ENCODE measurements around the gene FOS.

The FOS gene

GRCh38 chr14:75252254-75252837, 26.3 kb upstream of the FOS start:
- Histone ChIP-seq H3K4me1 (ENCODE audit: insufficient read depth, low read length) (peaks cover 8% of the 10 kb centered on the region; the same call in 1 of the 2 replicates), H3K27ac (ENCODE audit: low read depth, low read length) (no peak overlapping the region), H3K27me3 (ENCODE audit: insufficient read depth, low read length) (no peaks in the 10 kb centered on the region), H3K9me3 (ENCODE audit: insufficient read depth, low read depth, low read length) (no peaks in the 10 kb centered on the region), H3K4me3 (ENCODE audit: low read length) (no peak overlapping the region), H3K9ac (ENCODE audit: low read depth, low read length) (no peak overlapping the region), H3K36me3 (ENCODE audit: insufficient read depth, low read length) (no peaks in the 10 kb centered on the region)
- 94% methylated on average over 10 of the region's 10 CpGs for WGBS

- WGBS, result 85% methylated on average over 6 of the region's 6 CpGs
Measured at GRCh38 chr14:75254381-75254822, 24.2 kb upstream of the FOS start.

DNA sequence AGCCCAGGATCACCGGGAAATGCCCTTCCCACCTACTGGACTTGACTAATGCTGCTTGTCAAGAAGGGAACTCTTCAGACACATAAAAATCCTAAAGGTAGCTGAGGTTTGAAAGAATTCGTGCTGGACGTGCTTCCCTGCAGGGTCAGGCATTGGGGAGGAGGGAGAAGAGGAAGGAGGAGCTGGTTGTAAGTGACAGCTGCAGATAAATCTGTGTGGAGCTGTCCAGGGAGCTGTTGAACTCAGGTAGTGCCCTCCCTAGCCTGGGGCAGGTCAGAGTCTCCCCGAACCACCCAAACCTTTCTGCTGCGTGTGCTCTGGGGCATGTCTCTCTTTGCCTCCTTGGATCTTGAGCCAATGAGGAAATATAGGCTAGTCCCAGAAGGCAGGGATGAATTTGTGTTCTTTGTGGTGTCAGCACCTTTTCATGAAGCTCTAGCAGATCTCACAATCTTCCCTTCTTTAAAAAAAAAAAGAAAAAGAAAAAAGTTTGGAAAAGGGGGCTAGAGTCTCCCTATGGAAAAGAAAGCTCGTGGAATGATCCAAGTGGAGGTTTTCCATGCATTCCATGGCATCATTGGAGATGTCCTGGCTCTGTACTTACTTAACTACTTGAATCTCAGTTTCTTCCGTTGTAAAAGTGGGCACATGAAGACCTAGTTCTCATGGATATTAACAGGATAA, 23.6 kb upstream of the FOS start:
- H3K9ac ChIP-seq (ENCODE audit: low read depth, low read length), result no peak overlapping the region
- no peak overlapping the region for H3K27ac ChIP-seq (ENCODE audit: low read depth, low read length)
- H3K27me3 ChIP-seq (ENCODE audit: insufficient read depth, low read length), result no peaks in the 10 kb centered on the region
- H3K4me1 ChIP-seq (ENCODE audit: insufficient read depth, low read length), result peaks cover 8% of the 10 kb centered on the region; the same call in 1 of the 2 replicates
- H3K9me3 ChIP-seq (ENCODE audit: insufficient read depth, low read depth, low read length), result no peaks in the 10 kb centered on the region
- no peak overlapping the region for H3K4me3 ChIP-seq (ENCODE audit: low read length)
- 59% methylated on average over 7 of the region's 7 CpGs for WGBS
- H3K36me3 ChIP-seq (ENCODE audit: insufficient read depth, low read length), result no peaks in the 10 kb centered on the region

More at GRCh38 chr14:75254381-75254822, 24.2 kb upstream of the FOS start:
- Histone ChIP-seq H3K9ac (ENCODE audit: low read depth, low read length) (no peak overlapping the region), H3K9me3 (ENCODE audit: insufficient read depth, low read depth, low read length) (no peaks in the 10 kb centered on the region), H3K36me3 (ENCODE audit: insufficient read depth, low read length) (no peaks in the 10 kb centered on the region), H3K27ac (ENCODE audit: low read depth, low read length) (no peak overlapping the region), H3K4me1 (ENCODE audit: insufficient read depth, low read length) (peaks cover 9% of the 10 kb centered on the region), H3K27me3 (ENCODE audit: insufficient read depth, low read length) (no peaks in the 10 kb centered on the region), H3K4me3 (ENCODE audit: low read length) (no peak overlapping the region)

GRCh38 chr14:75258079-75258802, 20.4 kb upstream of the FOS start:
- H3K4me1 ChIP-seq (ENCODE audit: insufficient read depth, low read length), result peaks cover 11% of the 10 kb centered on the region; the same call in 1 of the 2 replicates
- H3K36me3 ChIP-seq (ENCODE audit: insufficient read depth, low read length), result no peaks in the 10 kb centered on the region
- no peaks in the 10 kb centered on the region for H3K27me3 ChIP-seq (ENCODE audit: insufficient read depth, low read length)
- H3K9me3 ChIP-seq (ENCODE audit: insufficient read depth, low read depth, low read length), result no peaks in the 10 kb centered on the region
- peak overlapping the region; percentile 70 for H3K4me3 ChIP-seq (ENCODE audit: low read length)
- peak overlapping the region; percentile 87 for H3K9ac ChIP-seq (ENCODE audit: low read depth, low read length)
- H3K27ac ChIP-seq (ENCODE audit: low read depth, low read length), result peak overlapping the region; percentile 87
- 29% methylated on average over 11 of the region's 12 CpGs for WGBS

GRCh38 chr14:75258803-75259509, 19.7 kb upstream of the FOS start:
- Histone ChIP-seq H3K9ac (ENCODE audit: low read depth, low read length) (peak overlapping the region; percentile 92), H3K9me3 (ENCODE audit: insufficient read depth, low read depth, low read length) (no peaks in the 10 kb centered on the region), H3K4me3 (ENCODE audit: low read length) (peak overlapping the region; percentile 70), H3K4me1 (ENCODE audit: insufficient read depth, low read length) (peaks cover 11% of the 10 kb centered on the region; the same call in 1 of the 2 replicates), H3K27me3 (ENCODE audit: insufficient read depth, low read length) (no peaks in the 10 kb centered on the region), H3K27ac (ENCODE audit: low read depth, low read length) (peak overlapping the region; percentile 89), H3K36me3 (ENCODE audit: insufficient read depth, low read length) (no peaks in the 10 kb centered on the region)
- WGBS, result under 1% methylated on average over 40 of the region's 40 CpGs

DNA sequence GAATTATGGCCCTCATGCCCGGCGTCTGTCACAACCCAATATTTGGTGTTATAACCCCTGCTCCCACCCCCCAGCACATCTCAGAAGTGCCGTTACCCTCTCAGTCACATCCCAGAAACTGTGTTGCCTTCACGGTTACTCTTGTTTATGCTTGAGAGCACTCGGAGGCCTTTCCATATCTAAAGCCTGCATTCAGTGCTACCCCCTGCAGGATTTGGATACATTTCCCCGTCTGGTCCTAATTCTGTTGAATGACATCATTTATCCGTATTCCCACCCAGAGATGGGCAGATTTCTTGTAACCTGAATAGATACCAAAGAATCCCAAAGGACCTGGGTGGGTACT, 19.1 kb upstream of the FOS start:
- peak overlapping the region; percentile 89 for H3K27ac ChIP-seq (ENCODE audit: low read depth, low read length)
- H3K4me1 ChIP-seq (ENCODE audit: insufficient read depth, low read length), result peaks cover 11% of the 10 kb centered on the region; the same call in 1 of the 2 replicates
- WGBS, result 5% methylated on average over 7 of the region's 7 CpGs

GRCh38 chr14:75260025-75260763, 18.4 kb upstream of the FOS start:
- Histone ChIP-seq H3K27me3 (ENCODE audit: insufficient read depth, low read length) (no peaks in the 10 kb centered on the region), H3K4me3 (ENCODE audit: low read length) (peak overlapping the region; percentile 70; the same call in 1 of the 2 replicates), H3K36me3 (ENCODE audit: insufficient read depth, low read length) (no peaks in the 10 kb centered on the region), H3K4me1 (ENCODE audit: insufficient read depth, low read length) (peaks cover 11% of the 10 kb centered on the region; the same call in 1 of the 2 replicates), H3K27ac (ENCODE audit: low read depth, low read length) (no peak overlapping the region; the same call in 1 of the 2 replicates), H3K9ac (ENCODE audit: low read depth, low read length) (no peak overlapping the region), H3K9me3 (ENCODE audit: insufficient read depth, low read depth, low read length) (no peaks in the 10 kb centered on the region)
- WGBS, result 79% methylated on average over 7 of the region's 8 CpGs

More for the DNA sequence above, 19.1 kb upstream of the FOS start:
- Histone ChIP-seq H3K27me3 (ENCODE audit: insufficient read depth, low read length) (no peaks in the 10 kb centered on the region), H3K36me3 (ENCODE audit: insufficient read depth, low read length) (no peaks in the 10 kb centered on the region), H3K9ac (ENCODE audit: low read depth, low read length) (peak overlapping the region; percentile 92), H3K9me3 (ENCODE audit: insufficient read depth, low read depth, low read length) (no peaks in the 10 kb centered on the region), H3K4me3 (ENCODE audit: low read length) (peak overlapping the region; percentile 70)

- Histone ChIP-seq H3K27me3 (ENCODE audit: insufficient read depth, low read length) (no peaks in the 10 kb centered on the region), H3K9me3 (ENCODE audit: insufficient read depth, low read depth, low read length) (no peaks in the 10 kb centered on the region), H3K9ac (ENCODE audit: low read depth, low read length) (no peak overlapping the region), H3K4me1 (ENCODE audit: insufficient read depth, low read length) (peaks cover 11% of the 10 kb centered on the region; the same call in 1 of the 2 replicates), H3K4me3 (ENCODE audit: low read length) (no peak overlapping the region), H3K36me3 (ENCODE audit: insufficient read depth, low read length) (no peaks in the 10 kb centered on the region), H3K27ac (ENCODE audit: low read depth, low read length) (no peak overlapping the region)
- WGBS, result 91% methylated on average over 5 of the region's 5 CpGs
Measured at GRCh38 chr14:75261820-75262219, 16.8 kb upstream of the FOS start.

DNA sequence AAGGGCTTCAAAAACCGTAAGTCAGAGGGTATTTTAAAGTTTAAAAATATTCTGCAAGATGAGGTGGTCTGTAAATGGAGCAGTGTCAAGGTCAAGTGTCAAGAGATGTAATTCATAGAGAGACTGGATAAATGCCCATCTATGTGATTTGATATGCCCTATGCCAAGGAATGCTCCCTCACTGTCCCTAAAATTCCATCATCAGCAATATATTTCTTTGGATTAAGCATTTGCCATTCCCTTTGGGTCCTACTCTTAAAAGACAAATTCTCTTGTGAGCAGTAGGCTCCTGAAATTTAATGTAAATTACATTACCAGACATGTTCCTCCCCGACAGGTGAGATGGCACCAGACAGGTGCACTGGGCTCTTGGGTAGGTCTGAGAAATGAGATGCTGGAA, 16.0 kb upstream of the FOS start:
- Histone ChIP-seq H3K27me3 (ENCODE audit: insufficient read depth, low read length) (no peaks in the 10 kb centered on the region), H3K4me3 (ENCODE audit: low read length) (no peak overlapping the region), H3K4me1 (ENCODE audit: insufficient read depth, low read length) (peaks cover 19% of the 10 kb centered on the region), H3K36me3 (ENCODE audit: insufficient read depth, low read length) (no peaks in the 10 kb centered on the region), H3K9me3 (ENCODE audit: insufficient read depth, low read depth, low read length) (no peaks in the 10 kb centered on the region), H3K9ac (ENCODE audit: low read depth, low read length) (no peak overlapping the region), H3K27ac (ENCODE audit: low read depth, low read length) (no peak overlapping the region)
- WGBS, result 96% methylated on average over 2 of the region's 2 CpGs

GRCh38 chr14:75264036-75264435, 14.6 kb upstream of the FOS start:
- no peaks in the 10 kb centered on the region for H3K36me3 ChIP-seq (ENCODE audit: insufficient read depth, low read length)
- H3K27ac ChIP-seq (ENCODE audit: low read depth, low read length), result no peak overlapping the region
- WGBS, result 91% methylated on average over 3 of the region's 3 CpGs
- no peak overlapping the region for H3K9ac ChIP-seq (ENCODE audit: low read depth, low read length)
- H3K9me3 ChIP-seq (ENCODE audit: insufficient read depth, low read depth, low read length), result no peaks in the 10 kb centered on the region
- no peaks in the 10 kb centered on the region for H3K27me3 ChIP-seq (ENCODE audit: insufficient read depth, low read length)
- H3K4me3 ChIP-seq (ENCODE audit: low read length), result no peak overlapping the region
- peaks cover 22% of the 10 kb centered on the region for H3K4me1 ChIP-seq (ENCODE audit: insufficient read depth, low read length)
